Astrocyte of the cerebellum (primary cell): ENCODE data around the gene FHOD3.

Experiments used
- DNase-seq: peaks from one replicate; pipeline ENCODE4 v3.0.0-alpha.2; 2011; ENCODE audit warnings: low read depth
- H3K4me3 ChIP-seq: 2 replicates; pipeline ENCODE4 v1.5.1; 2011; ENCODE audit warnings: mild to moderate bottlenecking, low read depth, low read length, moderate library complexity
- CTCF ChIP-seq: IDR thresholded peaks from 2 replicates; pipeline ENCODE4 v1.5.1; 2012; ENCODE audit warnings: low read length, low read depth, moderate library complexity, mild to moderate bottlenecking; ENCODE audit errors: missing control alignments
- in situ Hi-C: cut with HindIII; loops from 2 replicates; pipeline ENCODE4 v1.10.0; 2017; ENCODE audit warnings: low sequenced_read_pairs

Gene FHOD3

GRCh38 chr18:36368889-36369288 lies 71.4 kb downstream of the FHOD3 start:
- no peak overlapping the region for H3K4me3 ChIP-seq
- no peak for DNase-seq
- in situ Hi-C loops, result no loop called here
- TF ChIP-seq CTCF, result no peak

- H3K4me3 ChIP-seq, result no peak overlapping the region
- peak; percentile 84 for DNase-seq
- in situ Hi-C loops, result no loop called here
- peak; percentile 34 for TF ChIP-seq CTCF
These were observed 75.4 kb downstream of the FHOD3 start for GRCh38 chr18:36372903-36373311.

GRCh38 chr18:36374262-36374661 lies 76.7 kb downstream of the FHOD3 start:
- in situ Hi-C loops, result no loop called here
- no peak for DNase-seq
- no peak overlapping the region for H3K4me3 ChIP-seq

GRCh38 chr18:36375118-36375517 lies 77.6 kb downstream of the FHOD3 start:
- no peak overlapping the region for H3K4me3 ChIP-seq
- in situ Hi-C loops, result no loop called here
- TF ChIP-seq CTCF, result no peak
- DNase-seq, result no peak

More at GRCh38 chr18:36374262-36374661, 76.7 kb downstream of the FHOD3 start:
- TF ChIP-seq CTCF, result no peak

- no peak for DNase-seq
- in situ Hi-C loops, result no loop called here
- H3K4me3 ChIP-seq, result no peak overlapping the region
- TF ChIP-seq CTCF, result no peak
These were observed 78.8 kb downstream of the FHOD3 start for GRCh38 chr18:36376361-36376760.

GRCh38 chr18:36377626-36378025 lies 80.1 kb downstream of the FHOD3 start:
- no peak for TF ChIP-seq CTCF
- in situ Hi-C loops, result no loop called here
- H3K4me3 ChIP-seq, result no peak overlapping the region
- DNase-seq, result no peak

- no peak overlapping the region for H3K4me3 ChIP-seq
These were observed 80.7 kb downstream of the FHOD3 start for GRCh38 chr18:36378205-36378604.

More at GRCh38 chr18:36378205-36378604, 80.7 kb downstream of the FHOD3 start:
- no peak for TF ChIP-seq CTCF
- in situ Hi-C loops, result no loop called here
- no peak for DNase-seq
